HEK293 (cell line): ENCODE results near the gene SLC25A42.

ENCODE experiments used
- FEZF1 ChIP-seq: fragments of 450-650 bp; formaldehyde crosslinking; IDR thresholded peaks from 2 replicates; pipeline ENCODE4 v1.5.1; 2016; ENCODE audit warnings: missing biosample characterization, missing genetic modification characterization
- GLI2 ChIP-seq: fragments of 450-650 bp; formaldehyde crosslinking; IDR thresholded peaks from 2 replicates; pipeline ENCODE4; 2017; ENCODE audit warnings: missing biosample characterization, missing genetic modification characterization, low read depth, borderline replicate concordance
- GLIS1 ChIP-seq: fragments of 450-650 bp; formaldehyde crosslinking; IDR thresholded peaks from 2 replicates; pipeline ENCODE4 v1.5.1; 2016; ENCODE audit warnings: missing biosample characterization, missing genetic modification characterization
- SP2 ChIP-seq: fragments of 450-650 bp; formaldehyde crosslinking; IDR thresholded peaks from 2 replicates; pipeline ENCODE4 v1.5.1; 2016; ENCODE audit warnings: missing biosample characterization, missing genetic modification characterization
- ZBTB7A ChIP-seq: fragments of 450-650 bp; formaldehyde crosslinking; IDR thresholded peaks from 2 replicates; pipeline ENCODE4 v1.5.1; 2016; ENCODE audit warnings: low read depth, missing biosample characterization, missing genetic modification characterization
- ZNF473 ChIP-seq: fragments of 450-650 bp; formaldehyde crosslinking; IDR thresholded peaks from 2 replicates; pipeline ENCODE4 v1.5.1; 2017; ENCODE audit warnings: missing biosample characterization, missing genetic modification characterization
- ZNF513 ChIP-seq: fragments of 450-650 bp; IDR thresholded peaks from 2 replicates; pipeline ENCODE4 v1.5.1; 2018; ENCODE audit warnings: missing biosample characterization, missing genetic modification characterization
- ZNF514 ChIP-seq: fragments of 450-650 bp; formaldehyde crosslinking; IDR thresholded peaks from 2 replicates; pipeline ENCODE4 v1.5.1; 2016; ENCODE audit warnings: missing biosample characterization, missing genetic modification characterization
- ZNF558 ChIP-seq: fragments of 450-650 bp; formaldehyde crosslinking; IDR thresholded peaks from 2 replicates; pipeline ENCODE4 v1.5.1; 2016; ENCODE audit warnings: missing biosample characterization, missing genetic modification characterization
- ZNF623 ChIP-seq: fragments of 450-650 bp; formaldehyde crosslinking; IDR thresholded peaks from 2 replicates; pipeline ENCODE4 v1.5.1; 2016; ENCODE audit warnings: missing biosample characterization, missing genetic modification characterization
- ZNF777 ChIP-seq: fragments of 450-650 bp; formaldehyde crosslinking; IDR thresholded peaks from 2 replicates; pipeline ENCODE4 v1.5.1; 2017; ENCODE audit warnings: missing biosample characterization, missing genetic modification characterization, borderline replicate concordance
- TF ChIP-seq, protein P1 (sequence below): fragments of 450-650 bp; formaldehyde crosslinking; IDR thresholded peaks from 2 replicates; pipeline ENCODE4 v1.5.1; 2016; ENCODE audit warnings: missing biosample characterization, missing genetic modification characterization
- TF ChIP-seq, protein P2 (sequence below): fragments of 450-650 bp; formaldehyde crosslinking; IDR thresholded peaks from 2 replicates; pipeline ENCODE4 v1.5.1; 2016; ENCODE audit warnings: missing biosample characterization, missing genetic modification characterization
- TF ChIP-seq, protein P3 (sequence below): fragments of 450-650 bp; formaldehyde crosslinking; IDR thresholded peaks from 2 replicates; pipeline ENCODE4 v1.5.1; 2016; ENCODE audit warnings: missing biosample characterization, missing genetic modification characterization

DNA sequence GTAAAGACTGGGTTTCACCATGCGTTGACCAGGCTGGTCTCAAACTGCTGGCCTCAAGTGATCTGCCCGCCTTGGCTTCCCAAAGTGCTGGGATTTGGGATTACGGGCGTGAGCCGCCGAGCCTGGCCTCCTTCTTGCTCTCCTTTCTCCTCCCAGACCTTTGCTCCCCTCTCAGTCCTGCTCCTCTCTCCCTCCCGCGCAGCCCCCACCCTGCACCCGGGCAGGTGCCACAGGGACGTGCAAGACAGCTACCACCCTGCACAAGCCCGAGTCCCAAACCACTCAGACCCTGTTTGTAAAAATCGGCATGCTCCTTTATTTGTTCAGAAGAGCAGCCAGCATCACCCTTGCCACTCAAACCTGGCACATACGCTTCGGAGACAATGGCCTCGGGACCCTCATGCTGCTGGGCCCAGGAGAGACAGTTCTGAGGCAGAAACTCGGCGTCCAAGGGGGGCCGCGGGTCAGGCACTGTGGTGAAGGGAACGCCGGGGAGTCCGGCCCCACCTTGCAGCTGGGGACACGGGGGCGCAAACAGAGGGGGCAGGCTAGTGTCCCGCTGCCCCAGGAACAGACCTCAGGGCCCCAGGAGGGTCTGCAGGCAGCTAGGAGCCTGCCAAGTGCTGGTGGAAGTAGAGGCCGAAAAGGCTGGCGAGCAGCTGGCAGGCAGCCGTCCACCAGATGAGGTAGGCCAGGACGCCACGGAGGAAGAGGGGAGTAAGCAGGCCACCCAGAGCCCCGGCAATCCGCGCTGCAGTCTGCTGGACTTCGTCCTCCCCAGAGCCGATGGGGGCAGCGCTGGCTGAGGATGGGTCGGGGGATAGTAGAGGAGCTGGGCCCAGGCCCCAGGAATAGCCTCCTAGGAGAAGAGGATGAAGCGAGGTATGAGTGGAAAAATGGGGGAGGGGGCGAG lies 55.8 kb downstream of the SLC25A42 start:
- no peak for TF ChIP-seq ZNF777 (tag by site-specific recombination)
- TF ChIP-seq FEZF1 (tag by site-specific recombination) = no peak
- TF ChIP-seq, protein P1, sequence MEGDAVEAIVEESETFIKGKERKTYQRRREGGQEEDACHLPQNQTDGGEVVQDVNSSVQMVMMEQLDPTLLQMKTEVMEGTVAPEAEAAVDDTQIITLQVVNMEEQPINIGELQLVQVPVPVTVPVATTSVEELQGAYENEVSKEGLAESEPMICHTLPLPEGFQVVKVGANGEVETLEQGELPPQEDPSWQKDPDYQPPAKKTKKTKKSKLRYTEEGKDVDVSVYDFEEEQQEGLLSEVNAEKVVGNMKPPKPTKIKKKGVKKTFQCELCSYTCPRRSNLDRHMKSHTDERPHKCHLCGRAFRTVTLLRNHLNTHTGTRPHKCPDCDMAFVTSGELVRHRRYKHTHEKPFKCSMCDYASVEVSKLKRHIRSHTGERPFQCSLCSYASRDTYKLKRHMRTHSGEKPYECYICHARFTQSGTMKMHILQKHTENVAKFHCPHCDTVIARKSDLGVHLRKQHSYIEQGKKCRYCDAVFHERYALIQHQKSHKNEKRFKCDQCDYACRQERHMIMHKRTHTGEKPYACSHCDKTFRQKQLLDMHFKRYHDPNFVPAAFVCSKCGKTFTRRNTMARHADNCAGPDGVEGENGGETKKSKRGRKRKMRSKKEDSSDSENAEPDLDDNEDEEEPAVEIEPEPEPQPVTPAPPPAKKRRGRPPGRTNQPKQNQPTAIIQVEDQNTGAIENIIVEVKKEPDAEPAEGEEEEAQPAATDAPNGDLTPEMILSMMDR = no peak
- TF ChIP-seq SP2 (tag by site-specific recombination) = no peak
- no peak for TF ChIP-seq ZNF473 (tag by site-specific recombination)
- no peak for TF ChIP-seq GLI2
- TF ChIP-seq, protein P2, sequence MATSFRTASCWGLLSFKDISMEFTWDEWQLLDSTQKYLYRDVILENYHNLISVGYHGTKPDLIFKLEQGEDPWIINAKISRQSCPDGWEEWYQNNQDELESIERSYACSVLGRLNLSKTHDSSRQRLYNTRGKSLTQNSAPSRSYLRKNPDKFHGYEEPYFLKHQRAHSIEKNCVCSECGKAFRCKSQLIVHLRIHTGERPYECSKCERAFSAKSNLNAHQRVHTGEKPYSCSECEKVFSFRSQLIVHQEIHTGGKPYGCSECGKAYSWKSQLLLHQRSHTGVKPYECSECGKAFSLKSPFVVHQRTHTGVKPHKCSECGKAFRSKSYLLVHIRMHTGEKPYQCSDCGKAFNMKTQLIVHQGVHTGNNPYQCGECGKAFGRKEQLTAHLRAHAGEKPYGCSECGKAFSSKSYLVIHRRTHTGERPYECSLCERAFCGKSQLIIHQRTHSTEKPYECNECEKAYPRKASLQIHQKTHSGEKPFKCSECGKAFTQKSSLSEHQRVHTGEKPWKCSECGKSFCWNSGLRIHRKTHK = no peak
- no peak for TF ChIP-seq ZNF514 (tag by site-specific recombination)
- no peak for TF ChIP-seq GLIS1 (tag by site-specific recombination)
- TF ChIP-seq ZBTB7A (tag by site-specific recombination) = no peak
- TF ChIP-seq ZNF623 (tag by site-specific recombination) = no peak
- no peak for TF ChIP-seq ZNF513 (tag by site-specific recombination)
- no peak for TF ChIP-seq ZNF558 (tag by site-specific recombination)
- TF ChIP-seq, protein P3, sequence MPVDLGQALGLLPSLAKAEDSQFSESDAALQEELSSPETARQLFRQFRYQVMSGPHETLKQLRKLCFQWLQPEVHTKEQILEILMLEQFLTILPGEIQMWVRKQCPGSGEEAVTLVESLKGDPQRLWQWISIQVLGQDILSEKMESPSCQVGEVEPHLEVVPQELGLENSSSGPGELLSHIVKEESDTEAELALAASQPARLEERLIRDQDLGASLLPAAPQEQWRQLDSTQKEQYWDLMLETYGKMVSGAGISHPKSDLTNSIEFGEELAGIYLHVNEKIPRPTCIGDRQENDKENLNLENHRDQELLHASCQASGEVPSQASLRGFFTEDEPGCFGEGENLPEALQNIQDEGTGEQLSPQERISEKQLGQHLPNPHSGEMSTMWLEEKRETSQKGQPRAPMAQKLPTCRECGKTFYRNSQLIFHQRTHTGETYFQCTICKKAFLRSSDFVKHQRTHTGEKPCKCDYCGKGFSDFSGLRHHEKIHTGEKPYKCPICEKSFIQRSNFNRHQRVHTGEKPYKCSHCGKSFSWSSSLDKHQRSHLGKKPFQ (tag by site-specific recombination) = no peak
